Gastrocnemius medialis (tissue), 4 donors: Measurements from ENCODE around the gene RNF121.

Experiments
- POLR2A ChIP-seq, 2 donors: fragments of 450-650 bp; IDR thresholded peaks; one replicate each; pipeline ENCODE4 v1.6.1; 2017; ENCODE audit warnings: antibody characterized with exemption in 2 of 2, mild to moderate bottlenecking in 2 of 2, moderate library complexity in 2 of 2
- TF ChIP-seq, protein P1 (sequence below), 5 experiments: fragments of 450-650 bp in 3 of 5; fragments of 200-600 bp in 2 of 5; sonication (generic) in 2 of 5; IDR thresholded peaks in 4 of 5; conservative IDR thresholded peaks in 1 of 5; 1 replicate in 4 of 5; 2 replicates in 1 of 5; pipeline ENCODE4 v1.5.1; 2016 to 2019; ENCODE audit warnings: antibody characterized with exemption in 5 of 5, mild to moderate bottlenecking in 3 of 5, moderate library complexity in 3 of 5

DNA sequence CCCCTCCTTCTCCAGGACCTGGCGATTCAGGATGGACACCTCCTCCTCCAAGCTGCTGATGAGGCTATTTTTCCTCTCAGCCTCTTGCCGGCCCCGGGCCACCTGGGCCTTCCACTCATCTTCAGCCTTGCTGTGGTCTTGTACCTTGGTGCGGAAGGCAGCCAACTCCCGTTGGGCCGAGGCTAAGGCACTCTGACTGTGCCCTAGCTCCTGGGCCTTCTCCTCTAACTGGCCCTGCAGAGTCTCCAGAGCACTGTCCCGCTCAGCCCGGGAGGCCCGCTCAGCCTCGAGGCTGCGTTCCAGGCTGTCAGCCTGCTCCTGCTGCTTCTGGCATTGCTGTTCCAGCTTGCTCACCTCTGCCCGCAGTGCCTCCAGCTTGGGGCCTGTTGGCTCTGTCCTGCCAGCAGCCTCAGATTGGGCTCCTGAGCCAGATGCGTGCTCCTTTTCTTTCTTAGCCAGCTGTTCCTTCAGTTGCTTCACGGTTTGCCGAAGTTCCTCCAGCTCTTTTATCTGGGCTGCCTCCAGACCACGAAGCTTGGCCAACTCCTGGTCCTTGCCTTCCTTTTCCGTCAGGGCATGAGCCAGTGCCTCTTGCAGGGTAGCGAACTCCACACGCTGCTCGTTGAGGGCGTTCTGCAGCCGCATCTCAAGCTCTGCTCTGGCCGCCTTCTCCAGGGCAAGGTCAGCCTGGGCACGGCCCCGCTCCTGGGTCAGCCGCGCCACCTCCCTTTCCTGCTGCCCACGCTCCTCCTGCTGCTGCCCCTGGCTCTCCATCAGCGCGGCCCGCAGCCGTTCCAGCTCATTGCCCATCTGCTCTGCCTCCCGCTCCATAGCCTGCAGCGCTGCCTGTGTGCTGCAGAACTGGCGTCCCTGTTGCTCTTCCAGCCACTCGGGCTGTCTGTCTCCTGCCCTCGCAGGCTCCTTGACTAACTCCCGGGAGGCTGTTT is 85.2 kb downstream of the RNF121 start:
- TF ChIP-seq, protein P1, sequence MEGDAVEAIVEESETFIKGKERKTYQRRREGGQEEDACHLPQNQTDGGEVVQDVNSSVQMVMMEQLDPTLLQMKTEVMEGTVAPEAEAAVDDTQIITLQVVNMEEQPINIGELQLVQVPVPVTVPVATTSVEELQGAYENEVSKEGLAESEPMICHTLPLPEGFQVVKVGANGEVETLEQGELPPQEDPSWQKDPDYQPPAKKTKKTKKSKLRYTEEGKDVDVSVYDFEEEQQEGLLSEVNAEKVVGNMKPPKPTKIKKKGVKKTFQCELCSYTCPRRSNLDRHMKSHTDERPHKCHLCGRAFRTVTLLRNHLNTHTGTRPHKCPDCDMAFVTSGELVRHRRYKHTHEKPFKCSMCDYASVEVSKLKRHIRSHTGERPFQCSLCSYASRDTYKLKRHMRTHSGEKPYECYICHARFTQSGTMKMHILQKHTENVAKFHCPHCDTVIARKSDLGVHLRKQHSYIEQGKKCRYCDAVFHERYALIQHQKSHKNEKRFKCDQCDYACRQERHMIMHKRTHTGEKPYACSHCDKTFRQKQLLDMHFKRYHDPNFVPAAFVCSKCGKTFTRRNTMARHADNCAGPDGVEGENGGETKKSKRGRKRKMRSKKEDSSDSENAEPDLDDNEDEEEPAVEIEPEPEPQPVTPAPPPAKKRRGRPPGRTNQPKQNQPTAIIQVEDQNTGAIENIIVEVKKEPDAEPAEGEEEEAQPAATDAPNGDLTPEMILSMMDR (IDR thresholded peaks at IDR 0.05 in 4 of 5, conservative IDR thresholded peaks at IDR 0.05 in 1 of 5): no peak
- no peak for TF ChIP-seq POLR2A (IDR thresholded peaks at IDR 0.05)
